A549 (cell line): ENCODE data around the gene TEX55. TPM values are rescaled to one million over a fixed set of nuclear protein-coding genes. Genes with fewer than 3 reads are reported as not detected.

Experiments
- ATAC-seq, 2 experiments: fragments of 200-7000 bp in 1 of 2; fragments of >200 bp in 1 of 2; cut with Nextera tagmentation in 1 of 2; cut with Tn5 transposase in 1 of 2; 3 replicates each; pipeline versions ENCODE4 v1.8.0 to v1.9.1; 2018 to 2020; ENCODE audit warnings: mild to moderate bottlenecking in 1 of 2, moderate library complexity in 1 of 2
- CTCF ChIA-PET: fragments of 300-600 bp; sonication (Branson Sonifier 250); formaldehyde crosslinking; extraction: SDS; loops from one replicate; lab custom pipeline; 2021; ENCODE audit warnings: antibody characterized with exemption, inconsistent platforms; lab: Yijun Ruan, JAX
- POLR2A ChIA-PET: fragments of 350-600 bp; formaldehyde crosslinking; extraction: SDS; loops from one replicate; lab custom pipeline; 2021; ENCODE audit warnings: antibody characterized with exemption, inconsistent platforms; lab: Yijun Ruan, JAX
- DNase-seq, 2 experiments: peaks; one replicate each; pipeline versions ENCODE4 v3.0.0 to v3.0.0-alpha.2; 2011 to 2016; ENCODE audit warnings: low read depth in 1 of 2, low spot score in 1 of 2
- FAIRE-seq: peaks from 2 replicates; lab custom pipeline; 2011; peaks lifted over from hg19 to GRCh38; lab: Jason Lieb, UNC
- H3K27ac ChIP-seq, 2 experiments: fragments of >200 bp; sonication (Bioruptor Twin); formaldehyde crosslinking; 3 replicates each; pipeline ENCODE4 v1.5.1; 2016 to 2017
- H3K4me1 ChIP-seq: fragments of >200 bp; sonication (Bioruptor Twin); formaldehyde crosslinking; 3 replicates; pipeline ENCODE4 v1.6.1; 2016
- H3K4me2 ChIP-seq: fragments of >200 bp; sonication (Bioruptor Twin); formaldehyde crosslinking; 3 replicates; pipeline ENCODE4 v1.6.1; 2016
- H3K4me3 ChIP-seq: fragments of >200 bp; sonication (Bioruptor Twin); formaldehyde crosslinking; 3 replicates; pipeline ENCODE4 v1.5.1; 2016
- H3K9me3 ChIP-seq: fragments of >200 bp; sonication (Bioruptor Twin); formaldehyde crosslinking; 3 replicates; pipeline ENCODE4 v1.6.1; 2016
- BCL3 ChIP-seq: fragments of >200 bp; sonication (Bioruptor Twin); formaldehyde crosslinking; IDR thresholded peaks from 3 replicates; pipeline ENCODE4 v1.6.1; 2016
- BHLHE40 ChIP-seq: IDR thresholded peaks from 2 replicates; pipeline ENCODE4 v1.6.1; 2012; ENCODE audit warnings: low read depth, low read length, inconsistent platforms
- CEBPB ChIP-seq, 2 experiments: fragments of >200 bp in 1 of 2; sonication (Bioruptor Twin) in 1 of 2; formaldehyde crosslinking in 1 of 2; IDR thresholded peaks; 2 replicates each; pipeline ENCODE4 v1.6.1; 2012 to 2016
- CHD4 ChIP-seq: fragments of 200-600 bp; sonication (generic); IDR thresholded peaks from 2 replicates; pipeline ENCODE4 v1.6.1; 2016; ENCODE audit warnings: antibody characterized with exemption, mild to moderate bottlenecking, borderline replicate concordance
- CTCF ChIP-seq: fragments of >200 bp; sonication (Bioruptor Twin); formaldehyde crosslinking; IDR thresholded peaks from 3 replicates; pipeline ENCODE4 v1.5.1; 2016
- E2F6 ChIP-seq: IDR thresholded peaks from 2 replicates; pipeline ENCODE4 v1.6.1; 2012; ENCODE audit warnings: low read depth, borderline replicate concordance
- ELK1 ChIP-seq: fragments of 150-350 bp; IDR thresholded peaks from 2 replicates; pipeline ENCODE4 v1.6.1; 2014; ENCODE audit warnings: low read depth, mild to moderate bottlenecking, low read length
- EP300 ChIP-seq, 2 experiments: fragments of >200 bp; sonication (Bioruptor Twin); formaldehyde crosslinking; IDR thresholded peaks; 2 replicates in 1 of 2; 3 replicates in 1 of 2; pipeline ENCODE4 v1.6.1; 2016 to 2017
- FOSB ChIP-seq: fragments of 250-450 bp; sonication (Bioruptor Pico); IDR thresholded peaks from 2 replicates; pipeline ENCODE4 v1.5.0; 2020; ENCODE audit warnings: mild to moderate bottlenecking, moderate library complexity
- GATA3 ChIP-seq: IDR thresholded peaks from 2 replicates; pipeline ENCODE4 v1.6.1; 2012; ENCODE audit warnings: borderline replicate concordance
- HEYL ChIP-seq: fragments of 250-450 bp; sonication (Bioruptor Pico); IDR thresholded peaks from 2 replicates; pipeline ENCODE4 v1.8.0; 2021; ENCODE audit warnings: mild to moderate bottlenecking, moderate library complexity
- HMGXB4 ChIP-seq: fragments of 250-450 bp; sonication (Bioruptor Pico); IDR thresholded peaks from 2 replicates; pipeline ENCODE4 v1.5.0; 2021; ENCODE audit warnings: mild to moderate bottlenecking, moderate library complexity, borderline replicate concordance
- HOXA7 ChIP-seq: fragments of 250-450 bp; sonication (Bioruptor Pico); IDR thresholded peaks from 2 replicates; pipeline ENCODE4 v1.5.0; 2020; ENCODE audit warnings: mild to moderate bottlenecking, moderate library complexity
- HOXB13 ChIP-seq: fragments of 250-450 bp; sonication (Bioruptor Pico); IDR thresholded peaks from 2 replicates; pipeline ENCODE4 v1.5.0; 2020; ENCODE audit warnings: low read depth, mild to moderate bottlenecking, moderate library complexity
- HOXB5 ChIP-seq: fragments of 250-450 bp; sonication (Bioruptor Pico); IDR thresholded peaks from 2 replicates; pipeline ENCODE4 v1.5.0; 2020; ENCODE audit warnings: mild to moderate bottlenecking, moderate library complexity
- KDM1A ChIP-seq: fragments of 200-600 bp; sonication (generic); IDR thresholded peaks from 2 replicates; pipeline ENCODE4 v1.6.1; 2016; ENCODE audit warnings: low read depth, mild to moderate bottlenecking
- MAFK ChIP-seq: fragments of 450-650 bp; IDR thresholded peaks from 2 replicates; pipeline ENCODE4 v1.6.1; 2014; ENCODE audit not compliant: partially characterized antibody
- MAZ ChIP-seq: fragments of 150-350 bp; IDR thresholded peaks from 2 replicates; pipeline ENCODE4 v1.6.1; 2014; ENCODE audit warnings: antibody characterized with exemption, low read depth, low read length, borderline replicate concordance
- NFE2L2 ChIP-seq: fragments of 150-350 bp; conservative IDR thresholded peaks from 2 replicates; pipeline ENCODE4 v1.6.1; 2014; ENCODE audit warnings: low read length
- NR3C1 ChIP-seq: fragments of >200 bp; sonication (Bioruptor Twin); formaldehyde crosslinking; IDR thresholded peaks from 3 replicates; pipeline ENCODE4 v1.6.1; 2017
- PBX3 ChIP-seq: IDR thresholded peaks from 2 replicates; pipeline ENCODE4 v1.6.1; 2012
- RAD21 ChIP-seq, 2 experiments: fragments of >200 bp in 1 of 2; sonication (Bioruptor Twin) in 1 of 2; formaldehyde crosslinking in 1 of 2; IDR thresholded peaks in 1 of 2; conservative IDR thresholded peaks in 1 of 2; 2 replicates in 1 of 2; 3 replicates in 1 of 2; pipeline ENCODE4 v1.6.1; 2012 to 2018; ENCODE audit warnings: inconsistent platforms in 1 of 2
- SMC3 ChIP-seq: fragments of >200 bp; sonication (Bioruptor Twin); formaldehyde crosslinking; IDR thresholded peaks from 3 replicates; pipeline ENCODE4 v1.6.1; 2018; ENCODE audit warnings: inconsistent platforms
- ZFP36 ChIP-seq: fragments of 450-650 bp; IDR thresholded peaks from 2 replicates; pipeline ENCODE4 v1.6.1; 2014; ENCODE audit warnings: borderline replicate concordance; ENCODE audit not compliant: partially characterized antibody
- ZNF302 ChIP-seq: fragments of 250-450 bp; sonication (Bioruptor Pico); IDR thresholded peaks from 2 replicates; pipeline ENCODE4 v1.9.0; 2021; ENCODE audit warnings: inconsistent platforms, mild to moderate bottlenecking, moderate library complexity
- WGBS: methylation state at CpG from one replicate; pipeline ENCODE4 v1.1.6; 2017; ENCODE audit errors: missing lambda C conversion rate; 5-methylcytosine and 5-hydroxymethylcytosine counted together
- polyA plus RNA-seq, 4 experiments: library from polyadenylated mRNA; depleted of rRNA in 3 of 4; stranded (reverse); fragments of >200 nt; fragmentation: RNase III in 1 of 4; extraction: RNeasy Plus Mini Kit Qiagen cat#74134 plus additional on column Dnase treatment in 1 of 4; gene quantifications; 2 replicates in 3 of 4; 3 replicates in 1 of 4; pipeline ENCODE4 v1.2.3, GENCODE V29; 2011 to 2017

Gene TEX55
- polyA plus RNA-seq, 2 of the 4 experiments (the other 2 are of a cell fraction) = 0.08 TPM; not detected in 1

GRCh38 chr3:119175872-119176756 is 30.1 kb downstream of the TEX55 start (continued):
- TF ChIP-seq CTCF (no peak), RAD21 (conservative IDR thresholded peaks at IDR 0.05 in 1 of 2, IDR thresholded peaks at IDR 0.05 in 1 of 2) (peak in 1 of 2 experiments; percentile 36; a peak in 3 of 5 replicates), ELK1 (no peak), BCL3 (no peak), FOSB (CRISPR knock-in tag) (no peak), NR3C1 (no peak), MAFK (no peak), HEYL (no peak), SMC3 (peak; percentile 35; the same call in 1 of the 3 replicates), E2F6 (no peak), GATA3 (peak; percentile 65; the same call in 1 of the 2 replicates), CHD4 (no peak), CEBPB (IDR thresholded peaks at IDR 0.05) (peak; percentile 94 to 98), KDM1A (no peak), PBX3 (no peak), NFE2L2 (no peak)

GRCh38 chr3:119176778-119177177 is 30.8 kb downstream of the TEX55 start:
- peak overlapping the region; percentile 86 for H3K4me2 ChIP-seq
- TF ChIP-seq HOXB5 (CRISPR knock-in tag) (no peak), ELK1 (no peak), EP300 (IDR thresholded peaks at IDR 0.05) (no peak), ZFP36 (no peak), HOXA7 (CRISPR knock-in tag) (0 out of 2 replicates have a peak, but pooled peaks have one; percentile 72), HEYL (0 out of 2 replicates have a peak, but pooled peaks have one; percentile 11), BHLHE40 (no peak), HMGXB4 (CRISPR knock-in tag) (0 out of 2 replicates have a peak, but pooled peaks have one; percentile 6), SMC3 (0 out of 3 replicates have a peak, but pooled peaks have one; percentile 1), HOXB13 (CRISPR knock-in tag) (0 out of 2 replicates have a peak, but pooled peaks have one; percentile 12), NR3C1 (no peak), FOSB (CRISPR knock-in tag) (peak; percentile 81), MAZ (no peak), ZNF302 (CRISPR knock-in tag) (no peak)

More at GRCh38 chr3:119176778-119177177, 30.8 kb downstream of the TEX55 start:
- peaks cover 69% of the 10 kb centered on the region for H3K4me1 ChIP-seq
- ATAC-seq = no peak; a peak in 1 of 6 replicates
- CTCF ChIA-PET = interaction anchor here (0.6 to 1.7 kb wide), 6 partner anchors 23 to 142 kb away, joined by 3 to 6 read pairs (median 4); partner anchors contain the start of genes B4GALT4 and IGSF11
- peak overlapping the region; percentile 19; the same call in 2 of the 3 replicates for H3K4me3 ChIP-seq
- DNase-seq = no peak
- WGBS = 21% methylated on average over 4 of the region's 4 CpGs
- POLR2A ChIA-PET = interaction anchor here (1.7 kb wide), 1 partner anchor 64 kb away, joined by 8 read pairs; the partner anchor contains the start of gene B4GALT4
- peak overlapping the region; percentile 91 to 96 for H3K27ac ChIP-seq
- no peak for FAIRE-seq
- H3K9me3 ChIP-seq = no peaks in the 10 kb centered on the region
